ENCODE results near the gene AOX1. TPM values are rescaled to one million over a fixed set of nuclear protein-coding genes. Genes with fewer than 3 reads are reported as not detected.
"Not testable (repeated sequence)": the region's sequence is repeated elsewhere in the genome, so short reads cannot be mapped to it uniquely, and the experiment has no call there.

AOX1 gene
- total RNA-seq, 1 donor from 2014 or later = 0.94 TPM

DNA sequence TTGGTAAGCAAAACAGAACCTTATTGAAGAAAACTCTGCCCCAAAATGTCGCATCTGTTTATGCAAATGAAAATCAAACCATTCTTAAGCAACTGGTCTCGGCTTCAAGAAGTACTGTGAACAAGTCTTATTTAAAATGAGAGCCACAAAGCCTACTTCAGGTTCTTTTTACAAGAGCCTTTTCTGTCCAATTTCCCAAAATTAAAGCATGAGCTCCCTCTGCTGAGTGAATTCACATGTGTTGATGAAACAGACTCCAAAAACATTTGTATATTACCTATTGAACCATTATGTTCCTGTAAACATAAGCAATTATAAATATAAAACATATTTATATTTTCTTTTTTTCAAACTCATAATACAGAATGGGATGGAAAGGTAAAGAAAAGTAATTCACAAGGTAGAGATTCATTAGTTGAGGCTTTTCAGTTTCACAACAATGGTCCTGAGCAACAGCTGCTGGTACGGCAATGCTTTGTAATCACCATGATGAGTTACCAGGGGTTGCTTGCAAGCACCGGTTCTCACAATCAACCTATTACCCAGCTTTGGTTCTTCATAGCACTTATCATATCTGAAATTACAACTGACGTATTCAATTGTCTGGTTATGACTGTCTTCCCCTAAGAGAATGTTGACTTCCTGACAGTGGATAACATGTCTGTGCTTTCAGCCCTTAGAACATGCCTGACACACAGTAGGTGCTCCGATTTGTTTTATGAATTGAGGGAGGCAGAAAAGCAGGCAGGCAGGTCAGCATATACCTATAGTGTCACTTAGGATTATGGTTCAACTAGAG, 117.5 kb downstream of the AOX1 start:
- DNase-seq = no peak

DNA sequence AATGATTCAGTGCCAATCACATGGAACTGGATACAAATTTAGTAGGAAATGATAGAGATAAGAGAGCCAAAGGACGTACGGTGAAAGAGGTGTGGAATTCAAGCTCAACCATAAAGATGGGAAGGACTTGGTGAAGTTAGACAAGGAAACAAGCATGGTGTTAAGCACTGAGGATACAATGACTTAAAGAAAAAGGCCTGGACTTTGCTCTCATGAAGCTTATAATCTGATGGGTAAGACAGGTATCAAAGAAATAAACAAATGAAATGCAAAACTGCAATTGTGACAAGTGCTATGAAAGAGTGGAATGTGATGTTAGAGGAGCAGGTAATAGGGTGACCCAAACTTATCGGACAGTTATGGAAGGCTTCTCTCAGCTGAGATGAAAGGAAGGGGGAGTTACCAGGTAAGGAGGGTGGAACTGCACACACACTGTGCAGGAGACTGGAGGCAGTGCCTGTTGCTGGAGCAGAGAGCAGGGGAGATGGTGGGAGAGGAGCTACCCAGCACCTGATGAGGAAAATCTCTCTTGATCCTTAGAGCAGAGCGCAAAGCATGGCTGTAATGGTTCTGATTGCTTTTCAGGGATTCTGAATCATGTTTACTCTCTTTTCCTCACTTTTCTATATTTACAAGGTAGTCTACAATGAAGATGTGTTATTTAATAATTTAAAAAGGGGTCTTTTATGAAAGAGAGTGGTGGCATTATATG, 118.3 kb downstream of the AOX1 start:
- no peak for DNase-seq

DNA sequence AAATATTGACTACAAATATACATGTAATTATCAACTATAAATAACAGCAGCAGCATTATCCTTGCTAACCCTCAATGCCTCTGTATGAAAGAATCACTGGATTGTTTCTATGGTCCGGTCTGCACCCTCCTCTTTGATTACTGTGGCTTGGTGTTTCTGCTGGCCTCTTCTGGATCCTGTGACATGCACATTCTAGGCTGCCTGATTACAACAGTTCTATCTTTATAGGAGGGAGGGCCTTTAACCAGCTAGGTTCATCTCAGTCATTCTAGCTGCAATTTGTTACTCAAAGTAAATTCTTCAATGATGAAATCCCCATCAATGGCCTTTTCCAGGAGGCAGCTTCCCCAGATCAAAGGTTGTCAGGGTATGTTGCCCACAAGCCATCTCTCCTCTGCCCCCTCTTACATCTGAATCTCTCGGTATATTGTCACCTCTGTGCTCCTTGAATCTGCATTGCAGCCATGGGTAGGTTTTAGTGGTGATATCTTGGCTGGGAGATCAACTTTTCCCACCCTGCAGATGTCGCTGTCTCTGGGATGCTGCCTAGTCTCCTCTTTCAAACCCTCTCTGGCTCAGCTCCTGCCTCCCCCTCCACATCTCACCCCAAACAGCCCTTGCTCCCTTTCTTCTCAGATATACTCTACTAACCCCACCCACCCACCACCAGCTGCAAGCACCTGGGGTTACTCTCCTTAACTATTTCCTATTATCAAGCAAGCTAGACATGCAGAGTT, 119.7 kb downstream of the AOX1 start:
- DNase-seq = no peak

DNA sequence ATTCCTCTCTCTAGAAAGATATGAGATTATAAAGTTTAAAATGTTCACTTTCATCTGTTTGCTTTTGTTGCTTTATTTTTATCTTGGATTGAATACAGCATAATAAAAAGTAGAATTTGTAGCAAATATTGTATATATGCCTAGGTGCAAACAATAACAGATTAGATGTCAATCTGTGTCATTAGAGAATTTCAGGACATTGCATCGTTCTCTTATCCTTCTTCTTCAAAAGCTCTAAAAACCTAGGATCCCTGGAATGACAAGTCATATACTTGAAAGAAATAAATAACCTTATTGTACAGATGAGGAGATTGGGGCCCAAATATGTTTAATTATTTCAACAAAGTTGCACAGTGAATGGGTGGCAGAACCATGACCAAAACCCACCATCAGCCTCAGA, 123.1 kb downstream of the AOX1 start:
- no peak for DNase-seq

DNA sequence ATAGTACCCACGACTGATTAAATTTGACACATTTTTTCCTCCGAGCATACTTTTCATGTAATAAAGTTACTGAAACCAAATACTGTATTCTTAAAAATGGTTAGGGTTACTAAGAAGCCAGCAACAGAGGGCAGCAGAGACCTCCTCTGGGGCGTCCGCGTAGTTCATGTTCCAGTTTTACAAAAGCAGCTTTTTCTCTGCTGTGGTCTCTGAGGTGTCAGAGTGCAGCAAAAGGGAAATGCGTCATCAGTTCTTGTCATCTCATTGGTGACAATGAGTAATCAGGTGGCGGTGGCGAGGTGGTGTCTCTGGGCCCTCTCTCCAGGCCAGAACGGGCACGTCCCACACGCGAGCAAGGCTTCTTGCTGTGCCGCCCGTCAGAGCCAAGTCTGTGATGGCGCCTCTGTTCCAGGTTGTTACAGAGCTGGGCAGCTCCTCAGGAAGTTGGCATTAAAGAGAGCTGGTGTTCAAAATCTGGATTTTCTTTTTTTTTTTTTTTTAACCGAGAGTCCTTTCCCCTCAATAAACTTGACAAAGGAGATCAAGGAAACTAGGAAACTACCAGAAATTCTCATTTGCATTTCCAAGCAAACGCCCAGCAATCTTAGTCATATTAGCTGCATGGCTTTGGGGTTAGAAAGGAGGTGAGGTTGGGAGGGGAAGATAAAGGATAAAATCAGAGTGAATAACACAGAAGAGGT, 127.3 kb downstream of the AOX1 start:
- DNase-seq = peak; percentile 81

DNA sequence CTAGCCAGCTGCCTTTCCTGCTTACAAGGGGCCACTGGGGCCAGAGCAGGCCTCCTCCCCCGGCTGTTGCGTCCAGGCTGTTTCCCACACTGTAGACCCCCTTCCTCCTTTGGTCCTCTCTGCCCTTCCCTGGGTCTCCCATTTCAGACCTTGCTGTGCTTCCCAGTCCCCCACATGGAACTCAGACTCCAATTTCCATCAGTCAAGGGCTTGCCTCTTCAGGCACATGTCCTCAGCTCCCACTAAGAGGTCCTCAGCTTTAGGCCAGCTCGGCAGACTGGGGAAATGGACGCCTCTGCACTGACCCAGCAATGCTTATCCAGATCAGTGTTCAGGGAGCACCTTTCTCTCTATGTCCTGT, 127.9 kb downstream of the AOX1 start:
- DNase-seq = no peak

DNA sequence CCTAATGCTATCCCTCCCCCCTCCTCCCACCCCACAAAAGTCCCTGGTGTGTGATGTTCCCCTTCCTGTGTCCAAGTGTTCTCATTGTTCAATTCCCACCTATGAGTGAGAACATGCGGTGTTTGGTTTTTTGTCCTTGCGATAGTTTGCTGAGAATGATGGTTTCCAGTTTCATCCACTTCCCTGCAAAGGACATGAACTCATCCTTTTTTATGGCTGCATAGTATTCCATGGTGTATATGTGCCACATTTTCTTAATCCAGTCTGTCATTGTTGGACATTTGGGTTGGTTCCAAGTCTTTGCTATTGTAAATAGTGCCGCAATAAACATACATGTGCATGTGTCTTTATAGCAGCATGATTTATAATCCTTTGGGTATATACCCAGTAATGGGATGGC, 129.2 kb downstream of the AOX1 start:
- not testable (repeated sequence) for DNase-seq

DNA sequence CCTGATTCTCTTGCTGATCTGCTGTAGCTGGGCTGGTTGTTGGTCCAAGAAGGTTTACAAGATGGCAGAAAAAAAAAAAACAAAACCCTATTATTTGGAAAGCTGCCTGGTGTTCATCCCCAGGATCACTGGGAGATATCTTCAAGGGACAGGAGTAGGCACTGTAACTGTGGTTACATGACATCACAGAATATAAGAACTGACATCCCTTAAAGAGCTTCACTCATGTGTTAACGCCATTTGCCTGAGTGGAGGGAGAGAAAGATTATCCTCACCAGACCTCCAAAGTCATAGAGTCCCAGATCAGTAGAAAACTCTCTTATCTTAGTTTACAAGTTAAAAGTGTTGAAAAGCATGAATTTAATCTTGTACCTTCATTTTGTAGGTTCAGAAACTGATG, 130.6 kb downstream of the AOX1 start:
- DNase-seq = no peak

Other genes with a start within 250 kb of the AOX1 start
- gene KCTD18, start 75.9 kb upstream of the AOX1 start, total RNA-seq = 10.0 TPM
- gene SGO2, start 59.8 kb upstream of the AOX1 start, total RNA-seq = 4.8 TPM
- gene BZW1, start 225.9 kb downstream of the AOX1 start, total RNA-seq = 444 TPM